Middle frontal gyrus (tissue), 1 donor: ENCODE results near the gene GAPVD1.
"Not testable (repeated sequence)": the region's sequence is repeated elsewhere in the genome, so short reads cannot be mapped to it uniquely, and the experiment has no call there.

Source experiments
- DNase-seq: peaks from one replicate; pipeline ENCODE4 v3.0.0-alpha.2; 2015; ENCODE audit warnings: low spot score; ENCODE audit errors: extremely low spot score

The GAPVD1 gene

DNA sequence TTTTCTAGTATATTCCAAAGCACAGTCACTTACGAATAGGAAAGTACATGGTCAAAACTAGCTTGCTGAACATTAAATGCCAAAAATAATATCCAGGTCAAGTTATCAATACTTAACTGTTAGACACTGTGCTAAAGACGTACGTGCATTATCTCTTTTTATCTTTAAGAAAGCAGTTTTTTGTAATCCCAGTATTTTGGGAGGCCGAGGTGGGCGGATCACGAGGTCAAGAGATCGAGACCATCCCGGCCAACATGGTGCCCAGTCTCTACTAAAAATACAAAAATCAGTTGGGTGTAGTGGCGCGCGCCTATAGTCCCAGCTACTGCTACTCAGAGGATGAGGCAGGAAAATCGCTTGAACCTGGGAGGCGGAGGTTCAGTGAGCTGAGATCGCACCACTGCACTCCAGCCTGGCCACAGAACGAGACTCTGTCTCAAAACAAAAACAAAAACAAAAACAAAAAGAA is 17.8 kb upstream of the GAPVD1 start:
- no peak for DNase-seq

GRCh38 chr9:125246261-125246667 is 15.4 kb upstream of the GAPVD1 start:
- DNase-seq: no peak

DNA sequence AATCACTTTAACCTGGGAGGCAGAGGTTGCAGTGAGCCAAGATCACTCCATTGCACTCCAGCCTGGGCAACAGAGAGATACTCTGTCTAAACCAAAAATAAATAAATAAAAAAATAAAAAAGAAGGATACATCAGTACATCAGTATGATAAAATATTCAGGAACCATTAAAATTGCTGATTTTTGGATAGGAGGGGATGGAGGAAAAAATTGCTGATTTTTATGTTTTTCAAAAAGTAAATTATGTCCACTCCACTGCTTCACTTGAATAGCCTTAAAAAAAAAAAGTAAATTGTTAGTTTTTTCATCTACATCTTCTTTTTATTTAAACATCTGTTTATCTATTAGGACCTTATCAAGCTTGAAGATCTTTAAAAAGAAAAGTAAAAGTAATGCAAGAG is 7.4 kb upstream of the GAPVD1 start:
- DNase-seq: no peak

- DNase-seq: no peak
Measured at GRCh38 chr9:125255781-125256391, 5.7 kb upstream of the GAPVD1 start.

DNA sequence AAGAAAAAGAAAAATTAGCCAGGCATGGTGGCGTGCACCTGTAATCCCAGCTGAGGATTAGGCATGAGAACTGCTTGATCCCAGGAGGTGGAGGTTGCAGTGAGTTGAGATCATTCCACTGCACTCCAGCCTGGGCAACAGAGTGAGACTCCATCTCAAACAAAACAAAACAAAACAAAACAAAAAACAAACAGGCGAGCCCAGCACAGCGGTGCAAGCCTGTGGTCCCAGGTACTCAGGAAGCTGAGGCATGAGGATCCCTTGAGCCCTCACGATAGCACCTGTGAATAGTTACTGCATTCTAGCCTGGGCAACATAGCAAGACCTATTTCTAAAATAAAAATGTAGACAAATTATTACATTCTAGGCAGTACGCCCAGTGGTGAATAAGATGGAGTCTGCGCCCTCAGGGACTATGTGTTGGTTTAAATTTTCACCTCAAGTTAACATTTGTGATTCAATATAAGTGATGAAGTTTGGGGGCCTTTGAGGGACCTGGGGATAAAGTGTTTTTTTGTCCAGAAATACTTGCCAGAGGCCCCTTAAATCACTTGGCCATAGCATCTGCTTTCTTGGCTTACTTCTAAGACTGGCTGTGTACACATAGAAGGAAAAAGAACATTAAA is 3.4 kb upstream of the GAPVD1 start:
- no peak for DNase-seq

DNA sequence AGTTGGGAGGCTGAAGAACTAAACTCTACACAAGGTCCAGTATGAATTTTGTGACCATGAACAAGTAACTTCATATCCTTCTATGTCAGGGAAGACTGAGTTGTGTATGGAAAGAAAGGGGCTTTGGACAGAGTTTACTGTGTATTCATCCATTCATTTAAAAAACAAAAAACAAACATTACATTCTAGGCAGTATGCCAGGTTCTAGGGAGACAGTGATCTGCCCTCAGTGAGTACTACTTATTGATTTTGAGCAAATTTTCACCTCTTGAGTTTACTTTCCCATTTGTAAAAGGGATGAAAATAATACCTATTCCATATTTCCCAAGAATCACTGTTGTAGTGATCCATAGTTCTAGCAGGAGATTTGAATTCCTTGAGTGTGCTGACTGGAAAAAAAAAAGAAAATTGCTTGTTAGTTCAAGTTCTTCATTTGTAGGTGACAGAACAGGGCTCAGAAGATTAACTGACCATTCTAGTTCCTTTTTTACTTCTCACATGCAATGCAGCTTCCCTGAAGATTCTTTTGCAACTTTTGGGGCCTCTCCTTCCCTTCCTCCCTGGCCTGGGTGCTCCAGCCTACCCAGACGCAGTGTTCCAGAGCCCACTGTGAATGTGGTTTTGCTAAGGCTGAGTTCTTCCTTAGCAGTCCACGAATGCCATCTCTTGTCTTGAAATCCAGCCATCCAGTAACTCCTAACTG is 2.6 kb upstream of the GAPVD1 start:
- DNase-seq: no peak

DNA sequence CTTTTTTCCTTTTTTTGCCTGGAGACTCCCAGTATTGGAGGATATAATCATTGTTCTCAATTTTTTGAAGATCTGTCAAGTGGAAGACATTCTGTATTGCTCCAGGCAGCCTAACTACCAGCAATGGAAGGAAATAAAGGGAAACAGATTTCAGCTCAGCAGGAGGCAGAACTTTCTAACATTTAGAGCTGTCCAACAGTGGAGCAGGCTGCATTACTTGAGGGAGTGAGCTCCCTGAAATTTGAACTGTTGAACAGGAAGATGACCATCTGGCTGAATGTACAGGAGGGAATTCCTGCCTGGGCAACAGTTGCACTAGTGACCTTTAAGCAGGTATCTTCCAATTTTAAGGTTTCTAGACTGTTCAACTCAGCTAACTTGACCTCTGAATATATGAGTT is 1.1 kb upstream of the GAPVD1 start:
- DNase-seq: no peak

GRCh38 chr9:125262294-125262991 is 817 bp downstream of the GAPVD1 start:
- DNase-seq: no peak

- DNase-seq: not testable (repeated sequence)
Measured at GRCh38 chr9:125264068-125264467, 2.4 kb downstream of the GAPVD1 start.

- DNase-seq: no peak
Measured at GRCh38 chr9:125268394-125269013, 6.9 kb downstream of the GAPVD1 start.

GRCh38 chr9:125269014-125269397 is 7.4 kb downstream of the GAPVD1 start:
- DNase-seq: no peak

GRCh38 chr9:125271081-125271480 is 9.5 kb downstream of the GAPVD1 start:
- DNase-seq: no peak

DNA sequence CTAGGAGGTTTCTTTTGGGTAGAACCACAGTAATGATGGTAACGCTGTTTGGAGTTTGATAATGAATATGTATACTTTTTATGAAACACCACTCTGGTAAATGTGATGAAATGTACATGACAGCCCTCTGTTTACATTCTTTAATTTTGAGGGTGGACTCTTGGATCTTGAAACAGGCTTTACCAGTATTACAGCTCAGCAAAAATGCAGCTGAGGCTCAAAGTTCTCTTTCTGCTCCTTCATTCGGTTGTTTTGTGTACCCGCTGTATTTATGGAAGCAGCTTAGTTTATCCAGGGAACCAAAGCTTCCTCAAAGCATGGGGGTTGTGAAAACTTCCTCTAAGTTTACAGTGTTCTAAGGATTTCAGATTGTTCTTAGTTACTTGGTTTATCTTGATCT is 11.1 kb downstream of the GAPVD1 start:
- no peak for DNase-seq

DNA sequence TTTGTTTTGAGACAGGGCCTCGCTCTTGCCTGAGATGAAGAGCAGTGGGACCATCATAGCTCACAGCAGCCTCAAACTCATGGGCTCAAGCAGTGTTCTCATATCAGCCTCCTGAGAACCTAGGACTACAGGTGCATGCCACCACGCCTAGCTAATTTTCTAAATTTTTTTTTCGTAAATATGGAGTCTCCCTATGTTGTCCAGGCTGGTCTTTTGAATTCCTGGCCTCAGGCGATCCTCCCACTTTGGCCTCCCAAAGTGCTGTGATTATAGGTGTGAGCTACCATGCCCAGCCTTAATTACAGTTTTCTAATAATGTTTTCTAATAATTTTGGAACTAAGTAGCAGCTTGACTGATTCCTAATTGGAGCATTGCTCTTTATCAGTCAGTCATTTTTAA is 15.1 kb downstream of the GAPVD1 start:
- no peak for DNase-seq

GRCh38 chr9:125277411-125277810 is 15.8 kb downstream of the GAPVD1 start:
- no peak for DNase-seq

DNA sequence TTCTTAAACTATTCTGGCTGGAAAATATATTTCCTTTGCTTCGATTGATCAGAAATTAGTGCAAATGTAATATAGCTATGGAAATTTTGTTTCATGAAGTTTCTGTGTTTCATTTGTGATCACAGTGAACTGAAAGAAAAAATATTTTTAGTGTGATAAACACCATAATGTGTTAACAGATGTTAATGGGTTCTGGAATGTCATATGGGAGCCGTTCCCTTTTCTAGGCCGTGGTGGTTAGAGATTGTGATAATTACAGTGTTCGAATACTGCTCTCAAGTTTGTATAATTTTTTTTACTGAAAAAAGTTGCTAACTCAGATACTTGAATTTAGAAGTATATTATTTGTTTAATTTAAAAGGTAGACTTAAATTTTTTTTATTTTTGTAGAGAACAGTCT is 19.3 kb downstream of the GAPVD1 start:
- no peak for DNase-seq

DNA sequence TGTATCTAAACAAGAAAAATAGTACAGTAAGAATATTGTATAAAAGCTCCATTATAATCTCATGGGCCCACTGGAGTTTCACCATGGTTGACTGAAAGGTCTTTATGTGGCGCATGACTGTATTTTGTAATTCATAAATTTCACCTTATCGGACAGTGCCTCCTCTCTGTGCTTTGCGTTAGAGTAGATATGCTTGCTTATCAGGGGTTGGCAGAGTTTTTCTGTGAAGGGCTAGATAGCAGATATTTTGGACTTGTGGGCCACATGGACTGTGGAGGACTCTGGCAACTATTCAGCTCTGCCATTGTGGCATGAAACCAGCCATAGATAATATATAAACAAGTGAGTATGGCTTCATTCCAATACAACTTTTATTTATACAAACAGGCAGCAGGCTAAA is 23.2 kb downstream of the GAPVD1 start:
- no peak for DNase-seq

DNA sequence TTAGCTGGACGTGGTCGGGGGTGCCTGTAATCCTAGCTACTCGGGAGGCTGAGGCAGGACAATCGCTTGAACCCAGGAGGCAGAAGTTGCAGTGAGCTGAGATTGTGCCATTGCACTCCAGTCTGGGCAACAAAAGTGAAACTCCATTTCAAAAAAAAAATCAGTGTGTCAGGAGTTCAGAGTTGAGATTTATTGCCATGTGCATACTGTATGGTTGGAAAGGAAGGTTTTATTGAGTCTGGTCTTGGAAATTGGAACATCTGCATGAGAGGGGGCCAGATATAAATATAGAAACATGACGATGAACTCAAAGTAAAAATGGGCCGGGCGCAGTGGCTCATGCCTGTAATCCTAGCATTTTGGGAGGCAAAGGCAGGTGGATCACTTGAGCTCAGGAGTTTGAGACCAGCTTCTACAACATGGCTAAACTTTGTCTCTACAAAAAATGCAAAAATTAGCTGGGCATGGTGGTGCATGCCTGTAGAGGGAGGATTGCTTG is 25.4 kb downstream of the GAPVD1 start:
- not testable (repeated sequence) for DNase-seq

- DNase-seq: no peak
Measured at GRCh38 chr9:125293134-125293533, 31.5 kb downstream of the GAPVD1 start.

GRCh38 chr9:125295657-125296056 is 34.0 kb downstream of the GAPVD1 start:
- DNase-seq: no peak

DNA sequence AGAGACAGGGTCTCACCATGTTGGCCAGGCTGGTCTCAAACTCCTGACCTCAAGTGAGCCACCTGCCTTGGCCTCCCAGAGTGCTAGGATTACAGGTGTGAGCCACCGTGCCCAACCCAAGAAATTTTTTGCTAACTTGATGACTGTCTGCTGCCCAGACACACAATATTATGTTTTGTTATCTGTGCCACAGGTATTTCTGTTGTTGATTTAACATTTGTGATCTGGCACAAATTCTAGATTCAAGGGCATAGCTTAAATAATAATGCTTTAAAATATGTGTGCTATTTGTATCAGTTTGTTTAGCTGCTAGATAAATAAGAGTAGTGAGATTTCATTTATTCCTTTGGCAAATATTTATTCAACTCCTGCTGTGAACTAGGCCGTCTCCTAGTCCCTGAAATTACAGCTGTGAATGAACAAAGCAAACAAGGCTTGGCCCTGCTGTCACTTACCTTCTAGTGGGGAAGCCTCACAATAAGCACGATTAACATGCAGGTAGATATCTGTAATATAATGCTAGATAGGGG is 35.3 kb downstream of the GAPVD1 start:
- DNase-seq: no peak
